HK-2 (cell line): ENCODE results near the gene CYSRT1.
A peak's percentile ranks its signal among the peaks of the same experiment; 100 is the strongest.

Source experiments
- DNase-seq: peaks from one replicate; pipeline ENCODE4 v3.0.0-alpha.2; 2018; ENCODE audit not compliant: unreplicated experiment

Gene CYSRT1

DNA sequence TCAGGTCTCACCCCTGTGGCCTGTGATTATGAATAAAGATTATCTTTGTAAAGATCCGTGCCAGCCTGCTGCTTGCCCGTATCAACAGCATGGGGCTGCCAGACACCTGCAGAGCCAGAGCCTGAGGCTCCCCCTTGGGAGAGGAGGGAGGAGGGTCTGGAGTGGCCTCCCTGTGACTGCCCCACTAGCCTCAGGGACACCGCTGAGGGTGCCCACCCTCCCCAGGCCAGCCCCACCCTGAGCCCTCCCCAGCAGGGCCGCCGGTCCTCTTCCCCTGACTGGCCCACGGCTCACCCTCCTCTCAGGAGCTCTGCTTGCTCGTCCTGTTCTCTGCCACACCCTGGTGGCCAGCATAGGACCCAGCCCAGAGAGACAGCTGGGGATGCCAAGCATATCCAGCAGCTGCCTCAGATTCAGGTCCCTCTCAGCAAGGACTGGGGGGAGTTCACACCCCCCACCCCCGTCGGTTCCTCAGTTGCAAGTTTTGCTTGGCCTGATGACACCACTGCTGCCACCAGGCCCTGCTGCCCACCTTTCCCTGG is 34.6 kb upstream of the CYSRT1 start:
- no peak for DNase-seq

- DNase-seq: no peak
These were observed 33.7 kb upstream of the CYSRT1 start for GRCh38 chr9:137191245-137191644.

- no peak for DNase-seq
These were observed 33.1 kb upstream of the CYSRT1 start for GRCh38 chr9:137191691-137192447.

DNA sequence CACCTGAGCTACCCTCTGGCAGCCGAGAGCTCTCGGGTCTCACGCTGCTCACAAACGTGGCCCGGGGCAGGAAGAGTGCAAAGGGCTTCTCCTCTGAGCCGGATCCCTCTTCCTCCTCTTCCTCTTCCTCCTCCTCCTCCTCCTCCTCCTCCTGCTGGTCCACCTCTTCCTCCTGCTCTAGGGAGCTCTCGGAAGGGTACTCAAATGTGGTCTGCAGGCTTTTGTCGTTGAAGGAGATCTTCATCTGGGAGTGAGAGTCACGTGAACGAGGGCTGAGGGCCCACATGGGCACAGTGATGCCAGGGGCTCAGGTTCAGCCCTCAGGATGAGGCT is 32.6 kb upstream of the CYSRT1 start:
- no peak for DNase-seq

DNA sequence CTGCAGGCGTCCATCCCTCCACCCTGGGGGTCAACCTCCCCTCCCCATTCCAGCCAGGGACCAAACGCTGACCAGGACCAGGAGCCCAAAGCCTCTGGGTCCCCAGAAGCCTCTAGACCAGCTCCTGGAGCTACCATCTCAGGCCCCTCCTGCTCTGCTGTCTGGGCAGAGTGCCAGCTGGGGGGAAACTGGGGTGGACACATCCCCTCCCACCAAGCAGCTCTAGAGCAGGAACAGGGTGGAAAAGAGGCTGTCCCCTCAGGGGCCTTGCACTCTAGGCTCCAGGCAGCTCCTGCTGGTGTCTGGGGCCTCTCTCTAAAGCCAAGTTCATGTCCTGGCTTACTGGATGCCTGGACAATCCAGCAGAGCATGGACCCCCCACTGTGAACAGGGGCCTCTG is 32.1 kb upstream of the CYSRT1 start:
- DNase-seq: no peak

- no peak for DNase-seq
These were observed 31.2 kb upstream of the CYSRT1 start for GRCh38 chr9:137193771-137194170.

DNA sequence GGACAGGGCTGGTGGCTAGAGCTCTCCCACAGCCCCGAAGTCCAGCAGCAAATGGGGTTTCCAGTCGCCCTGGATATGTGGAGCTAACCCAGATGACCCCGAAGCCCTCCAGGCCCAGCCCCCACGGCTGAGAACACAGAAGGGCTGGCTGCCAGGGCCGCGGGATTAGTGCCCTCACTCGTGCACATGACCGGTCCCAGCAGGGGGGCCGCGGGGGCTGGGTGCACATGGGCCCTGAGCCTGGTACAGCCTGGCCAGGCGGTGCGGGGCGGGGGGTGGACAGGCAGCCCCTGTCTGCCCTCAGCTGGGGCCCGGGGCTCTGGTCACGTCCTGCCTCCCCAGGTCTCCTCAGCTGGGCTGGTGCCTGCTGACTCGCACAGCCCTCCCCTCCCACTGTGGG is 30.6 kb upstream of the CYSRT1 start:
- peak; percentile 40 for DNase-seq

DNA sequence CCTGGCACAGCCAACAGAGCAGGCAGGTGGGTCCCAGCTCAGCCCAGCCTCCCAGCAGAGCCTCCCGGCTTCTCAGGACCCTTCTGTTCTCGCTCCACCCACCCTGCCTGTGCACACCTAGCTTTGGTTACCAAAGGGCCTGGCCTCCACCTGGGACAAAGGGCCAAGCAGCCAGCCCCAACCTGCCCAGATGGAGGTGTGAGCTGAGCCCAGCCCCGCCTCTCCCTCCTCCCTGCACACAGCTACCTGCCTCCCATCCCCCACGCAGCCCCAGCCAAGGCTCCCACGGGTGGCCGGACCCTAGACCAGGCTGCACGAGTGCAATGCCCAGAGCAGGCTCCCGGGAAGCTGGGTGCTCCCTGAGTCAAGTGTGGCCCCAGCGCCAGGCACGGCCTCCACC is 30.1 kb upstream of the CYSRT1 start:
- no peak for DNase-seq

DNA sequence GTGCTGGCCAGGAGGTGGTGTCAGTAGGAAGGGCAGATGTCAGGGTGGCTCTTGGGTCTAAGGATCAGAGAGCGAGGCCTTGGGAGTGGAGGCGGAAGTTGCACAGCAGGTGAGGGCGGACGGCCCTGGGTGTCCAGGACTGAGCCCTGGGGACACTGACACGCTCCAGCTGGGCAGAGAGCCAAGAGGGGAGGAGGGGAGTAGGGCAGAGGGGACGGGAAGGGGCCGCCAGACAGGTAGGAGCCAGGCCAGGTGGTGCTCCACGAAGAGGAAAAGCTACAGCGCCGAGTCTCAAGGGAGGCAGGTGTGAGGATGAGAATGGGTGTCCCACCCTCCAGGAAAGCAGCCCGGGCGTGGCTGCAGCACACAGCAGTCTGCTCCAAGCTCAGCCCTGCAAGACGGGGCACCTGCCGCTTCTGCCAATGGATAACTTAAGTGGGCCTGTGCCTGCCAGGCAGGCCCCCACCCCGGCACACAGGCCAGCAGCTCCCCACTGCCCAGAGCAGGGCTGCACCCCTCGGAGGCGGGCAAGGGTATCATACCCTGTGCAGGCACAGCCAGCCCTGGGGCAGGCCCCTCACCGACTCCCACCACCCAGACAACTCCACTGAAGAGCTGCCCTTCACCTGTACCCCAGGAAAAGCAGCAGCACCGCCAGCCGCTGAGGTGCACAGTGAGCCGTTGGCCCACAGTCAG is 29.3 kb upstream of the CYSRT1 start:
- DNase-seq: no peak

DNA sequence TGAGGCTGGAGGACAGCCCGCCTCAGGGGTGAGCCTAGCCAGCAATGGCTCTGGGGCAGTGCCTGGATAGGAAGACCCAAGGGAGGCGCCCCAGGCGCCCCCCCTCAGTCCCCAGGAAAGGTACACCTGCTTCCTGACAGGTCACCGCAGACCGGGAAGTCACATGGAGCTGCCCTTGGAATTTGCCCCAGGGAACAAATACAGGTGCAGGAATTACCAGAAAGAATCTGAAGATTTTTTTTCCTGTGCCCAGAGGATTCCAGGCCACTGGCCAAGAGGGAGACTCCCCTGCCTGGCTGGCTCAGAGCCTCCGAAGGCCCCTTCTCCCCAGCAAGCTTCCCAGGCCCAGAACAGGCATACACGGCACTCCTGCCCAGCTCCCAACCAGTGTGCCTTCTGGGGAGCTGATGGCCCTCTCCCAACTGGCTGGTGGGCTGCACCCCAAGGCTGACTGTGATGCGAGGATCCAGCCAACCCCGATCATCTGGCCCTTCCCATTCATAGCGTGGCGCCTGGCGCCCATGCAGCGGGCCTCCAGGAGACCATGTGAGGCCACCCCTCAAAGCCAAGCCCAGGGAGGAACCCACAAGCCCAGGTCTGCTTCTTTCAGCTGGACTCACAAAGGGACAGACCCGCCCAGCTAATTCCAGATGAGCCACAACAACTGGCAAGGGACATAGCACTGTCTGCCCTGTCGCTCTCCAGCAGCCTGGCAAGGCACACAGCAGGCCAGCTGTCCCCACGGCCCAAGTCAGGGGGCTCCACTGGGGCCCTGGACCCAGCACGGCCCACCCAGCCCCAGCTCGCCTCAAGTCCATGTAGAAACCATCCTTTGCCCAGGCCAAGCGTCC is 26.7 kb upstream of the CYSRT1 start:
- no peak for DNase-seq

DNA sequence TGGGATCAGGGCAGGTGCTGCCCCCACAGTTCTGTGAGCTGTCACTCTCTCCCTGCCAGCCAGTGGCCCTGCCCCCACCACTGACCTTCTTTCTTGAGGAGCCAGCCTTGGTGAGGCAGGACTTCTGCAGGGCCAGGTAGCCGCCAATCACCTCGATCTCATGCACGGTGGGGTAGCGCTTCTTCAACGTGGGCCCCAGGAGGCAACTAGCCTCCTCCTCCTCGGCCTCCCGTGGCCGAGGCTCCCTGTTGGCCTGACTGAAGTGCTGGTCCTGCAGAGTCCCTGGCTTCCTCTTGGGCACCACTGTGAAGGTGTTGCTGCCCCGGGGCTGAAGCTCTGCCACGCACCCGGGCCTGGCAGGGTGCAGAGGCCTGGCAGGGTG is 26.1 kb upstream of the CYSRT1 start:
- no peak for DNase-seq

- peak; percentile 47 for DNase-seq
These were observed 25.4 kb upstream of the CYSRT1 start for GRCh38 chr9:137199411-137200121.

GRCh38 chr9:137200311-137201204 is 24.4 kb upstream of the CYSRT1 start, which contains the start of gene TPRN:
Gene TPRN, minus strand, starts transcription at chr9:137200741. Its CDS starts 30 bp downstream, at chr9:137200711.
- peak; percentile 99 for DNase-seq

- no peak for DNase-seq
These were observed 23.6 kb upstream of the CYSRT1 start for GRCh38 chr9:137201205-137201868.

DNA sequence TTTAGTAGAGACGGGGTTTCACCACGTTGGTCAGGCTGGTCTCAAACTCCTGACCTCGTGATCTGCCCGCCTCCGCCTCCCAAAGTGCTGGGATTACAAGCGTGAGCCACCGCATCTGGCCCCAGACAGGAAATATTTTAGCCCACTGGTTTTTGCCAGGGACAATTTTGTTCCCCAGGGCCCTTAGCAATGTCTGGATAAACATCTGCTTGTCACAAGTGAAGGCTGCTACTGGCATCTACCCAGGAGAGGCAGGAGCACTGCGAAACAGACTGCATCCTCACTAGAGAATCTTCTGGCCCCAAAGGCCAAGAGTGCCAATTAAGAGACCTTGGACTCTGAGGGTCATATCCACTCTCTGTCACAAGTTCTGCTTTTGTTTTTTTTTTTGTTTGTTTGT is 22.0 kb upstream of the CYSRT1 start:
- no peak for DNase-seq

- DNase-seq: no peak
These were observed 20.2 kb upstream of the CYSRT1 start for GRCh38 chr9:137204731-137205125.

DNA sequence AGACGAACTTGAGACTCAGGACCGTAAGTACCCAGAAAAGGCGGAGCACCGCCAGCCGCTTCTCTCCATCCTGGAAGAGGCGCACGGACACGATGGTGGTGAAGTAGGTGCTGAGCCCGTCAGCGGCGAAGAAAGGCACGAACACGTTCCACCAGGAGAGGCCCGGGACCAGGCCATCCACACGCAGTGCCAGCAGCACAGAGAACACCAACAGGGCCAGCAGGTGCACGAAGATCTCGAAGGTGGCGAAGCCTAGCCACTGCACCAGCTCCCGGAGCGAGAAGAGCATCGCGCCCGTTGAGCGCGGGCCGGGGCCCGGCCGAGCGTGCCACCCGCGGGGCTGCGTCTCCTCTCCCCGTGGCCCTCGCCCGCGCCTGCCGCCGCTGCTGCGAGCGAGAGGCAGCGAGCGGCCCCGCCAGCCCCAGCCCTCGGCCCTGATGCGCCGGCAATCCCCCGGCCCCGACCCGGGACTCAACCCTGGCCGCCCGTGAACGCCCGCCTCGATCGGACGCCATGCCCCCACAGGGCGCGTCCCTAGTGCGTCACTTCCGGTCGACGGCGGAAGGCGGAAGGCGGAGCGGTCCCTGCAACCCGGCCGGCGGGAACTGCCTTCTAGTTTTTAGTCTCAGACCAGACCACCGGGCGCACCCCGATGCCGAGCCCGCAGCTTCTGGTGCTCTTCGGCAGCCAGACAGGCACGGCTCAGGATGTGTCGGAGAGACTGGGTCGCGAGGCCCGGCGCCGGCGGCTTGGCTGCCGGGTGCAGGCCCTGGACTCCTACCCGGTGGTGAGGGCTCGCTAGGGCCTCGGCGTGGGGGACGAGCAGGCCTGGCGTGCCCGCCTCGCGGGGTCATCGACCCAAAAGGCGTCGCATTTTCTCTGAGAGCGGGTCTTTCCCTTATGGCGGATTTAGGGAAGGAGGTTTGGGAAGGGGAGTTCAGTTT is 19.6 kb upstream of the CYSRT1 start, which contains the start of the genes NDOR1 and TMEM203:
TSS of gene NDOR1 (plus strand) at position 575 of the 944 bp plus-strand sequence. CDS start at position 653, 78 bp downstream.
TSS of gene TMEM203 (minus strand) at position 523 of the 944 bp plus-strand sequence. CDS start at position 289, 234 bp downstream.
- peak; percentile 88 for DNase-seq

- DNase-seq: no peak
These were observed 18.4 kb upstream of the CYSRT1 start for GRCh38 chr9:137206602-137207001.

DNA sequence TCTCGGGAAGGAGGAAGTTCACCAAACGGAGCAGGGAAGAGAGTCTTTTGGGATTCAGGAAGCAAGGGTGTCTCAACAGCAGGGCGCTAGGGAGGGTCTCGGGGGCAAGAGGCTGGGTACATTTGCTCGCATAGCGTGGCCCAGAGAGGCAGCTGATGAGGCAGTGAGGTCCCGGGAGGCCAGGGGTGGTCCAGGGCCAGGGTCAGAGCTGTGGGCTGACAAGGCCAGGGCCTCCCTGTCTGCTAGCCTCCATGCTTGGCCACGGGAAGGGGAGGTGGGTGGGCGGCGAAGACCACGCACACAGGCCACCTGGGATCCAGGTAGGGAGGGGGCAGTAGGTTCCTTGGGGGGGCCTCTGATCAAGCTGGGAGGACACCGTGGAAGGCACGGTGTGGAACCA is 13.4 kb upstream of the CYSRT1 start:
- no peak for DNase-seq
